HG02840 (cell line): ENCODE measurements around the gene MACROD2.

Source experiments
- ATAC-seq: cut with Tn5 transposase; IDR thresholded peaks from one replicate; pipeline ENCODE4 v1.9.1; 2021; ENCODE audit warnings: mild to moderate bottlenecking, moderate library complexity, moderate number of reproducible peaks; ENCODE audit not compliant: unreplicated experiment, low FRiP score

MACROD2 gene

GRCh38 chr20:14386726-14387125 is 391.4 kb downstream of the MACROD2 start:
- ATAC-seq: no peak

DNA sequence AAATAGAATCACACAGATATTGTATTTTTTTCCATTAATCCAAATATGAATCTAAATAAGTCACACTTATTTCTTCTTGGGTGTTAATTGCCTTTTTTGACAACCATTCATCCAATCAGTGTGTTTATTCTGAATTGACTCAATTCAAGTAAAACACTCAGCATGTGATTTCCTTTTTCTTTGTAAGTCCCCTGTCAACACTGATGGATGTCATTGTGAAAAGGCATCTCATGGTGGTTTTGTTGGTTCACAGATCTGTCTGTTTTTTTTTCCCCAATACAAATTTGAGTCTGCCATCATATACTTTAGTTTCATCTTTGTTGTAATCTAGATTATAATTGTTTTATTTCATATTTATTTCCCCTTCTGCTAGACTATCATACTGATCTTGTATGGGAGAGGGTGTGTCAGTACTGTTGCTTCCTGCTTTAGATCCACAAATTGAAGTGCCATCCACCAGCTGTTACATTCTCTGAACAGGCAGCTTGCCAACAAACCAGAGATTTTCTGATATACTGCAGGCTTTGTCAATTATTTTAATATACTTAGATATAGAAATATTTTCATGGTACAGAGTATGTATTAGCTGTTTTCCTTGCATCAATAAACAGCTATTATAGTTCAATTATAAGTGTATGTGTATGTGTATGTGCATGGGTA is 406.3 kb downstream of the MACROD2 start:
- ATAC-seq: no peak

DNA sequence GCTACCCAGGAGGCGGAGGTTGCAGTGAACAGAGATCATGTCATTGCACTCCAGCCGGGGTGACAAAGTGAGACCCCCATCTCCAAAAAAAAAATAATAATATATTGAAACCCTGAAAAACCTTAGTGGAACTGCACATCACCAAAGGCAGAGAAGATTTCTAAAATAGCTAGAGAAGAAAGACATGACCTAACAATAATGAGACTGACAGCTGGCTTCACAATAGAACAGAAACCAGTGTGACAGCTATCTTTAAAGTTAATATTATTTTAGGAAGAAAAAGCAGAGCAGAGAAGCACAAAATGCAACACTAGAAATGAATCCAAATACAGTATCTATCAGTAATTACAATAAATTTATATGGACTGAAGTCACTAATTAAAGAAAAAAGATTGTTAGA is 409.2 kb downstream of the MACROD2 start:
- ATAC-seq: no peak

GRCh38 chr20:14406495-14406894 is 411.2 kb downstream of the MACROD2 start:
- ATAC-seq: no peak

DNA sequence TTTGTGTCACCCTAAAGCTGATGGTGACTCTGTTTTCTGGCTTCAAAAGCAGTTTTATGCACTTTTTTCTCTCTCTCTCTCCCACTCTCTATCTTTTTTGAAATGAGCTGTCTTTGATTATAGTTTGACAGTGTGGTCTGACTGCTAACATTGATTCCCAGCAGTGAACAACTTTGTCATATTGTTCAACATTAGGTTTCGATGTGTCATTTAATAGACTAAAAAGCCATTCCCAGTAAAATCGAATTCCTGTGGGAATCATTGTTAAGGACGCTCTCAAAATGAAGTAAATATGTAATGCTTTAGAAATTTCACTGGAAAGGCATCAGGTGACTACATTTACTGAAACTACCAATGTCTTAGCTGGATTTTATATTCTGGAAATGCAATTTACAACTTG is 412.0 kb downstream of the MACROD2 start:
- ATAC-seq: no peak

DNA sequence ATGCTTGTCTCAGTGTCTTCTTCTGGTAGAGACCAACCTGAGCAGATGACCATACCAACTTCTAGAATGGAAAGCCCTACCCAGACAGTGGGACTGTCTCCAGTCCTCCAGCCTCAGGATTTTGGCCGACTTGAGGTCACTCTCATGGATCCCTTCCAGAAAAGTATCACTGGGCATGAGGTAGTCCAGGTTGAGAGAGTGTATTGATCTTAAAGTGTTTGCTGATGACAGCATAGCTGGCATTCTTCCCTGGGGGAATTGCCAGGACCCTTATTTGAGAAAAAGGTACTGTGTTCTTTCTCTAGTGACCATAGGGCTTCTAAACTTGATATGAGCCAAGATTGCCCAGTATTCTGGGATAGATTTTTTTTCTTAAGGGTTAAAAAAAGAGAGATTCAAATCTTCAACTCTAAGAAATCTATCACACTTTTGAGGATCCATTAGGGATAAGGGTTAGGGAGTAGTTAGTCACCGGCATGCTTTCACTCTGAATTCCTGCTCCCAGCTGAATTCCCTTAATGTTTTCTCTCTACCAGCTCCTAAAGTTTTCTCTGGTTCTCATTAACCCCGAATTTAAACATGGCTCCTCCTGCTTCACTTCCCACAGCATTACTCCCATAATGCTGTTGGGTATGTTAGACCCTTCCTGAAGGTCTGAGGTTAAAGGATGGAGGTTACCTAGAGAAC is 415.7 kb downstream of the MACROD2 start:
- no peak for ATAC-seq

- no peak for ATAC-seq
Measured at GRCh38 chr20:14412065-14412681, 416.9 kb downstream of the MACROD2 start.

DNA sequence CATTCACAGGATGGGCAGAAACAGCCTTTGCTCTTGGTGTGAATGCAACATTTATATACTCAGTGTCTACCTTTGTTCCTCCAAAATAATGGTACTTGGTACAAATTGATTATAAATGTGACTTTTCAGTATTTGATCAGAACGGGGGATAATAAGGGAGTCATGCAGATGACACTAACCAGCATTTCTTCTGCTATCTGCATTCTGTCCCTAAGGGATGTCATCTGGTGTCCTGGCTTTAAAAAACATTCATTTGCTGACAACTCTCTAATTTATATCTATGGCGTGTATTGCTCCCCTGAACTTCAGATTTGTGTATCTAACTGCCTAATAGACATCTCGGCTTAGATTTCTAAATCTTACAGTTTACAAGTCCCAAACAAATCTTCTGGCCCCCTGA is 418.5 kb downstream of the MACROD2 start:
- no peak for ATAC-seq

GRCh38 chr20:14414560-14414959 is 419.2 kb downstream of the MACROD2 start:
- ATAC-seq: no peak

DNA sequence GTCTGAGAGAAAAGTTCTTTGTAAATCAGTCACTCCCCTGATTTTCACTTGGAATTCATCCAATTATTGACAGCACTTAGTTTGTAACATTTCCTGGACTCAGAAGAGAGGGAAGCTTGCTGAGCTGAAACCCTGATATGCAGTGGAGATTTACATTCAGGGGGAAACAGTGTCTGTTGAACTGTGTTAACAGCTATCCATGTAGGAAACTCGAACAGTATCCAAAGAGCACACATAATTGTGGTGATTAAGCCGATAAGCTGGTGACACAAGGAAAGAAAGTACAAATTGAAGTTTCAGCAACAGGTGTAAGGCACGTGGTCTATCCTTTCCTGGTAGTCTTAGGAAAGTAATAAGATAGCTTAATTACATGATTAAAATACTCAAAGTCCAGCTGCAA is 420.2 kb downstream of the MACROD2 start:
- no peak for ATAC-seq

- ATAC-seq: no peak
Measured at GRCh38 chr20:14418376-14418775, 423.1 kb downstream of the MACROD2 start.

DNA sequence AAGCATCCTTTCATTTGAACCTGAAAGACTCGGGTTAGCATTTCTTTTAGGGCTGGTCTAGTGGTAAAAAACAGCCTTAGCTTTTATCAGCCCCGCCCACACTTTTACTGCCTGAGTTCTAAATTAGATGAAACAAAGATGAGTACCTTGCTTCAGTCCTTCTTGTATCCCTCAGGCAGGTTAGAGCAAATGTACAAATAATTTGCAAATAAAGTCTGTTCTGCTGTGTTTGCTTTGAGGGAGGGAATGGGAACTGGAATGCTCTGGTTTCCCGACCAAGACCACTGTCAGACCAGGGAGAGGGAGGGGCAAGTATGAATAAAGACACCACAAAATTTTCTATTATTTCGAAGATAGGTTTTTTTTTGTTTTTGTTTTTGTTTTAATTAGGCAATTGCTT is 427.6 kb downstream of the MACROD2 start:
- no peak for ATAC-seq

- no peak for ATAC-seq
Measured at GRCh38 chr20:14431568-14431967, 436.3 kb downstream of the MACROD2 start.

DNA sequence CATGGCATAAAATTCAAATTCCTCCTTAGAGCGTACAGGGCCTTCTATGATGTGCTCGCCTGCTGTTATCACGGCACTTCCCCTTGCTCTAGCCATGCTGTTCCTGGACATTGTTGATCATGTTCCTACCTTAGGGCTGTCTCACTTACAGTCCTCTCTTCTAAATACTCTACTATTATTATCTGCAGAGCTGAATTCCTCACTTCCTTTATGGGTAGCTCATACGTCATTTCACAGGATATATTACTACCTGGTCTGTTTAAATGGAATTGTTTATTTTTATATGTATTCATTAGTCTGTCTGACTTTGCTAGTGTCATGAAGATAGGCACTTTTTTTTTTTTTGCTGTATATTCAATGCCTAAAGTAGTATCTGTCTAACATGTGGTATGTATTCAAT is 436.8 kb downstream of the MACROD2 start:
- ATAC-seq: no peak

GRCh38 chr20:14432597-14432996 is 437.3 kb downstream of the MACROD2 start:
- ATAC-seq: no peak

DNA sequence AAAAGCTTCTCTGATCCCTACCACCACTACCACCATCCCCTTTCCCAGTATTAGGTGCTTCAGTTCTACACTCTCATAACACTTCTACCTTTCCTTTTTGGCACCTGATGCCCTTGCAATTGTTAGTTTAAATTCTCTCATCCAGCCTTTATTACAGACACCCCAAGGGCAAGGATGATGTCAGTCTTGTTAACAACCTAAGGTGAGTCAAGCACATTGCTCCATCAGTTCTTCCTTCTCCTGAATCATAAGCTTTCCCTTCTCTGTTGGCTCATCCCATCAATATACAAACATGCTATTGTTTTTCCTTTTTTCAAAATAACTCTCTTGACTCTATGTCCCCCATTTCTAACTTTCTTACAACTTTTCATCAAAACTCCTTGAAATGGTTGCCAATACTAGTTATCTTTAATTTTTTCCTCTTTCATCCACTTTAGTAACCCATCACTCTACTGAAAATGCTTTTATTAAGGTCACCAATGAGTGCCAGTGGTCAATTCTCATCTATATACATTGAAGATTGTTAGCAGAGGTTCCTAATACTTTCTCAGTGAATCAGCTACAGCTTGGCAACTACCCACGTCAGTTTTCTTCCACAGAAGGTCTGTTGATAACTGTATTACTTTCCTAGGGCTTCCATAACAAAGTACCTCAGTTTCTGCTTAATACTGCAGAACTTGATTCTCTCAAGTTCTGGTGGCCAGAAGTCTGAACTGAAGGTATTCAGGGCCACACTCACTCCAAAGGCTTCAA is 439.2 kb downstream of the MACROD2 start:
- ATAC-seq: no peak

DNA sequence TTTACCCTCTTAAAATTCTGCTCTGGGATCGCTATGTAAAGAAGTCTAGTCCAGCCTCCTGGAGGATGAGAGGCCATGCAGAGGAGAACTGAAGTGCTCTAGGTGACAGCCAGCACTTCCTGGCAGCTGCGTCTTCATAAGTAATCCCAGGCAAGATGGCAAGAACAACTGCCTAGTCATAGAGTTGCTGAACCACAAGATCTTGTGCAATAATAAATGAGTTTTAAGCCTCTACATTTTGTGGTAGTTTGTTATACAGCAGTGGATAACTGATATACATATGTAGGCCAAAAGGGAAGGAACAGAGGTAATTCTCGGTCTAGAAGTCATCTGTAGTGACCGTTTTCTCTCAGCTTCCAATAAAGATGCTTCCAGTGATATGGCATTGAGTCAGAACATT is 445.9 kb downstream of the MACROD2 start:
- no peak for ATAC-seq

DNA sequence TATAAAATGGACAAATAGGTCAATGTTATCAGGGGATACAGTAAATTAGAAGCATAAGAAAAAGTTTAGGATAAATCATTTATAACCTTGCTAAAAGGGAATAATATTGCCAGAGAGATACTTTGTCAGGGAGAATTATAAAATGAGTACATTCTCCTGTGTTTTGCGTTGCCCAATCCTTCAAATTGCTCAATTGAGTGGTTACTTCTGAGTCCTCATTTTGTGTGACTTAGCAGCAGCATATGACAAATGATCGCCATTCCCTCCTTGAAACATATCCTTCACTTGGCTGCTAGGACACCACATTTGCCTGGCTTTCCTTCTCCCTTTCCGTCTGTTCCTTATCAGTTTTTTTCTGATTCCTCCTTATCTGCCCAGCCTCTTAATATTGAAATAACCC is 448.8 kb downstream of the MACROD2 start:
- no peak for ATAC-seq

DNA sequence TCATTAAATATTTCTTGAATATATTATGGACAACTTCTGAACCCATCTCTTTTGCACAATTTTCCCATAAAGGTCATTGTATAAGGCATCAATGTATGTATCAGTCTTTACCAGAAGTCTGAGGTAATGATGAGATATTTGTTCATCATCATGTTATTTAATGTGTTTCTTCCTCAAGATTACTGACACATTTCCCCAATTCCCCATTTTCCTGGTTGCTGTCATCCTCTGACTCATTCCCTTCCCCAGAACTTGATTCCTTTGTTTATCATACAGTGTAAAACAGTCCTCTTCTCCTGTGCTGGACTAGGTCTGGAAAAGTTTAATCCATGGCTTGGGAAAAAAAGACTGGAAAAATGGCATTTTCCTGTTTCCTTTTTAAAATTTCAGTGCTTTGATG is 450.0 kb downstream of the MACROD2 start:
- no peak for ATAC-seq

DNA sequence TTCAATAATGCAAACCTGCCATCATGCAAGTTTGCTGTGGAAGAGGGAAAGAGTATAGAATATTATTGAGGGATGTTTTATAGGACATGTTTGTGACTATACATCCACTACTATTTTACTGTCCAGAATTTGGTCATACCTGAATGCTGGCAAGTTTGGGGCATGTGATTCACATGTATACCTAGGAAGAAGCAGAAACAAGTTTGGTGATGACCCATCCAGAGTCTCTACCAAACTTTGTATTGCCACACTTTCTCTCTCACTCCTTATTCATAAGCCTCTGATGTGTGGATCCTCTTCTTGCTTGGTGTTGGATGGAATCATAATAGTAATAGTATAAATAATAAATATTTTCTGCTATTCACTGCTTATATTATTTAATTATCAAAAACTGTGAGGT is 450.6 kb downstream of the MACROD2 start:
- ATAC-seq: no peak

- no peak for ATAC-seq
Measured at GRCh38 chr20:14446446-14446845, 451.1 kb downstream of the MACROD2 start.
